T-helper 2 cell treated with Interferon-gamma antibody and Interleukin-4, amounts not matched to agents 5 μg/mL and 100 μg/mL, for 36 hours (primary cell): ENCODE results near the gene SPIRE2.
A peak's percentile ranks its signal among the peaks of the same experiment; 100 is the strongest.
"Not testable (repeated sequence)": the region's sequence is repeated elsewhere in the genome, so short reads cannot be mapped to it uniquely, and the experiment has no call there.

Source experiments
- DNase-seq: peaks from one replicate; pipeline ENCODE4 v3.0.0; 2021; ENCODE audit warnings: low spot score
- H3K27ac Mint-ChIP-seq: one replicate; pipeline ENCODE4 v1.8.0; 2021; ENCODE audit warnings: mild to moderate bottlenecking, mixed read lengths
- H3K27me3 Mint-ChIP-seq: one replicate; pipeline ENCODE4 v1.8.0; 2021; ENCODE audit warnings: low read depth, mixed read lengths
- H3K36me3 Mint-ChIP-seq: one replicate; pipeline ENCODE4 v1.8.0; 2021; ENCODE audit warnings: low read depth, mixed read lengths
- H3K4me1 Mint-ChIP-seq: one replicate; pipeline ENCODE4 v1.8.0; 2021; ENCODE audit warnings: low read depth, mixed read lengths
- H3K4me3 Mint-ChIP-seq: one replicate; pipeline ENCODE4 v1.8.0; 2022; ENCODE audit warnings: mild to moderate bottlenecking, moderate library complexity, mixed read lengths
- H3K9me3 Mint-ChIP-seq: one replicate; pipeline ENCODE4 v1.8.0; 2021; ENCODE audit warnings: mixed read lengths

The SPIRE2 gene

DNA sequence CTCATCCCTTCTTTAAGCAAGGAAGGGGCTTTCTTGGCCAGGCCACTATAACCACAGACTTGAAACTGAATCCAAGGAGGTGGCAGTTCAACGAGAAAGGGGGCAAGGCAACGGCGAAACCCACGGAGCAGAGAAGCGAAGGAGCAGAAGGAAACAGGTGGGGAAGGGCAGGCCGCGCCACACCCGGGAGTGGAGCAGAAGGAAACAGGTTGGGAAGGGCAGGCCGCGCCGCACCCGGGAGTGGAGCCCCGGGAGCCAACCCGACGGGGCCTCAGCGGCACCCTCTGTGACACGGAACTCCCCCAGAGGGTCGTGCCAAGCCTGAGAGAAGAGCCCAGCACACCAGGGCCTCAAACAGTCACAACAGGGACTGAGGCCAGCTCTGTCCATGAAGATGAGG lies 32.2 kb upstream of the SPIRE2 start:
- Mint-ChIP-seq H3K4me3 (no peak overlapping the region), H3K9me3 (no peaks in the 10 kb centered on the region), H3K27me3 (no peaks in the 10 kb centered on the region), H3K27ac (no peak overlapping the region), H3K36me3 (peaks cover 54% of the 10 kb centered on the region), H3K4me1 (no peaks in the 10 kb centered on the region)
- no peak for DNase-seq

DNA sequence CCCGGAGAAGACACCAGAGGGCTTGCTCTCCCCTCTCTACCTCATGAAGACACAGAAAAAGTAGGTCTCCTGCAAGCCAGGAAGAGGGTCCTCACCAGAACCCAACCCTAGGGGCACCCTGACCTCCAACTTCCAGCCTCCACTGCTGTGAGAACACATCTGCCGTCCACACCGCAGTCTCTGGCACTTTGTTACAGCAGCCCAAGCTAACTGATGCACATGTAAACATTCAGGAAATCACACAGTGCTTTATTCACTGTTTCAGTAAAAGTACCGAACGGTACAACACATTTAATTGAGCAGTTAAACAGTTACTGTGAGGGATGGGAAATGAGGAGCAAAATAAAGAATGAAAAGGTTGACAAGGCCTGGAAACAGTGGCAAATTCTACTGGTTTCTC lies 30.1 kb upstream of the SPIRE2 start:
- DNase-seq: no peak
- no peaks in the 10 kb centered on the region for H3K4me1 Mint-ChIP-seq
- H3K36me3 Mint-ChIP-seq: peaks cover 44% of the 10 kb centered on the region
- H3K27me3 Mint-ChIP-seq: no peaks in the 10 kb centered on the region
- H3K4me3 Mint-ChIP-seq: no peak overlapping the region
- H3K9me3 Mint-ChIP-seq: no peaks in the 10 kb centered on the region
- no peak overlapping the region for H3K27ac Mint-ChIP-seq

DNA sequence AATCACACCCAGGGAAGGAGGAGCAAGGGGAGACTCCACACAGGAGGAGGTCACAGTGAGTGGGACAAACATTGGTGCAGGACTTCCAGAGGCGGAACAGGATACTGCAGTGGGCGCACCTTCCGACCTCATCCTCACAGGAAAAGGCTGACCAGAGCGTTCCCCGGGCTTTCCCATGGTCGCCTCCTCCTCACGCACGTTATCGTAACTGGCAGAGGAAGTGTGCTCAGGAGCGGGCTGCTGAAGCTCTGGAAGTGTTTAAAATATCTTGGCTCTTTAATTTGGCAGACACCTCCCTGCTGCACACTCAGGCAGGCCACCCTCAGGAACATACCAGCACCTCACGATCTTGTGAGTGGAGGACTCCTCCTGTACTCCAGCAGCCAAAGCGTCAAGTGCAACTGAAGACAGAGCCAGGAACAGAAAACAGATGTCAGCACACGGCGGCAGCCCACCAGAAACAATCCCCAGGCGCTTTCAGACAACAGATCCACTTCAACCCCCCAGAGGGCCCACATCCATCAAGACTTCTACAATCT lies 29.4 kb upstream of the SPIRE2 start:
- no peaks in the 10 kb centered on the region for H3K27me3 Mint-ChIP-seq
- DNase-seq: no peak
- H3K36me3 Mint-ChIP-seq: peaks cover 45% of the 10 kb centered on the region
- H3K9me3 Mint-ChIP-seq: no peaks in the 10 kb centered on the region
- no peak overlapping the region for H3K4me3 Mint-ChIP-seq
- no peak overlapping the region for H3K27ac Mint-ChIP-seq
- no peaks in the 10 kb centered on the region for H3K4me1 Mint-ChIP-seq

DNA sequence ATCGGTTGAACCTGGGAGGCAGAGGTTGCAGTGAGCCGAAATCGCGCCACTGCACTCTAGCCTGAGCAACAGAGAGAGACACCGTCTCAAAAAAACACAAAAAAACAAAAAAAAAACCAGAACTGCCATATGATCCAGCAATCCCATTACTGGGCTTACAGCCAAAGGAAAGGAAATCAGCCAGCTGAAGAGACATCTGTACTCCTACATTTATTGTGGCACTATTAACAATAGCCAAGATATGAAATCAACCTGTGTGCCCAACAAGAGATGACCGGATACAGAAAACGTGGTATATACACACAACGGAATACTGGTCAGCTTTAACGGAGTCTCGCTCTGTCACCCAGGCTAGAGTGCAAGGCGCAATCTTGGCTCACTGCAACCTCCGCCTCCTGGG lies 26.5 kb upstream of the SPIRE2 start:
- peaks cover 42% of the 10 kb centered on the region for H3K36me3 Mint-ChIP-seq
- H3K4me1 Mint-ChIP-seq: no peaks in the 10 kb centered on the region
- no peak overlapping the region for H3K4me3 Mint-ChIP-seq
- DNase-seq: no peak
- H3K27me3 Mint-ChIP-seq: no peaks in the 10 kb centered on the region
- H3K27ac Mint-ChIP-seq: no peak overlapping the region
- no peaks in the 10 kb centered on the region for H3K9me3 Mint-ChIP-seq

DNA sequence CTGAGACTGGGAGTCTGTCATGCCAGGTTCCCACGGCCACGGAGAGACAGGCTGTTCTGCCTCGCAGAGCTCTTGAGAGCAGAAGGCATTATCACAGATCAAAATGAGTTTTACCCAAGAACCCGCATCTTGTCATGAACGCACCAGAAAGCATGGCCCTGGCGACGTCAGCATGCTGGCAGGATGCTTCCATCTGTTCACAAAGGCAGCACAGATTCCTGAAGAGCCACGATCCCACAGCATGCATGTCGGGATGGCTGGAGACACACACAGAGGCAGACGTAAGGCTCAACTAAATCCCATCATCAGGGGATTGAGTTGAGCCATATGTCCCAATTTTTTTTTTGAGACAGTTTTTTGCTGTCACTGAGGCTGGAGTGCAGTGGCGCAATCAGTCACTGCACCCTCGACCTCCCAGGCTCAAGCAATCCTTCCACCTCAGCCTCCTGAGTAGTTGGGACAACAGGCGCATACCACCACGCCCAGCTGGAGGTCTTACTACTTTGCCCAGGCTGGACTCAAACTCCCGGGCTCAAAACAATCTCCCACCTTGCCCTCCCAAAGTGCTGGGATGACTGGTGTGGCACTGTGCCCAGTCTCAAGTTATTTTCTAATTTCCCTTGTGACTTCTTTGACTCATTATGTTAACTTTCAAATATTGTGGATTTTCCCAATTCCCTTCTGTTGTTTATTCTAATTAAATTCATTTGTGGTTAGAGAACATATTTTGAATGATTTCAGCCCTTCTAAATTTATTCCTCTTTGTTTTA lies 23.0 kb upstream of the SPIRE2 start:
- no peak for DNase-seq
- Mint-ChIP-seq H3K4me3 (no peak overlapping the region), H3K4me1 (no peaks in the 10 kb centered on the region), H3K9me3 (no peaks in the 10 kb centered on the region), H3K36me3 (peaks cover 35% of the 10 kb centered on the region), H3K27ac (no peak overlapping the region), H3K27me3 (no peaks in the 10 kb centered on the region)

DNA sequence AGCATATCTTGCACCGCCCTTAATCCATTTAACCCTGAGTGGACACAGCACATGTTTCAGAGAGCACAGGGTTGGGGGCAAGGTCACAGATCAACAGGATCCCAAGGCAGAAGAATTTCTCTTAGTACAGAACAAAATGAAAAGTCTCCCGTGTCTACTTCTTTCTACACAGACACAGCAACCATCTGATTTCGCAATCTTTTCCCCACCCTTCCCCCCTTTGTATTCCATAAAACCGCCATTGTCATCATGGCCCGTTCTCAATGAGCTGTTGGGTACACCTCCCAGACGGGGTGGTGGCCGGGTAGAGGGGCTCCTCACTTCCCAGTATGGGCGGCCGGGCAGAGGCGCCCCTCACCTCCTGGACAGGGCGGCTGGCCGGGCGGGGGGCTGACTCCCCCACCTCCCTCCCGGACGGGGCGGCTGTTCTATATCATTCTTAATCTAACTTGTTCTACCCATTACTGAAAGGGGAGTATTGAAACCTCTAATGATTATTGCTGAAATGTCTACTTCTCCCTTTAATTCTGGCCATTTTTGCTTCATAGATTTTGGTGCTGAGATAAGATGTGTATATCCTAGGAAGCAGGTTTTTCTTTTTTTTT lies 21.6 kb upstream of the SPIRE2 start:
- not testable (repeated sequence) for H3K4me3 Mint-ChIP-seq, H3K27ac Mint-ChIP-seq, H3K4me1 Mint-ChIP-seq, H3K9me3 Mint-ChIP-seq, DNase-seq, H3K27me3 Mint-ChIP-seq
- peaks cover 40% of the 10 kb centered on the region for H3K36me3 Mint-ChIP-seq

DNA sequence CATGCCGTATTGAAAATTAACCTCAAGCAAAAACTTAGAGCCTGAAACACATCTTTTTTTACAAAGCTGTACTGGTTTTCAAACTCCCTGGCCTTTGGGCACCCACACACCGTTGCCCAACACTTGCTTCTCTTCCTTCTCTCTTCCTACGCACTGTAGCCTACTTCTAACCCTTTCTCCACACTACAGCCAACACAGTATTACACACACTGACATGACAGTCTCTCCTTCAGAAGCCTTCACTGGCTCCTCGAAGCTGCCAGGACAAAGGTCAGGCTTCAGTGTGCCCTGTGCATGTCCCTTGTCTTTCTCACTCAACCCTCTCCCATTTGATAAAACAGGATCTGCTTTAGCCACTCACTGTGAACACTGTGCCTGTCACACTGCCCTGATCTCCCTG lies 19.8 kb upstream of the SPIRE2 start:
- DNase-seq: no peak
- Mint-ChIP-seq H3K27ac (no peak overlapping the region), H3K36me3 (peaks cover 30% of the 10 kb centered on the region), H3K4me1 (peaks cover 2% of the 10 kb centered on the region), H3K9me3 (no peaks in the 10 kb centered on the region), H3K4me3 (no peak overlapping the region), H3K27me3 (no peaks in the 10 kb centered on the region)

DNA sequence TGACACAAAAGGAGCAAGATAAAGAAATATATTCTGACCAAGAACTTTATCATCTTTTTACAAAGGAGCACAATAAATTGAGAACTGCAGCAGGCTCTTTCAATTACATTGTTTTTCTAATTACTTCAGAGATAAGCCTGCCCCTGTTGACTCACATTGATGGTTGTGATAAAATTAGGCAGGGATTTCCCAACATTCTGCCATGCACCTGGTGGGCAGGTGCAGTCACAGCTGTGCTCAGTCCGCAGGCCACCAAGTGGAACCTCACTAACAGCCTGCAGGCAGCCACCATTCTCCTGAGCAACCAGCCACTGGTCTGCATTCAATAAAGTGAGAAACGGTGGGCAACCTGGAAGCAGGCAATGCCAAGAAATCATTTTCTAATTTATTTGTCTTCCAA lies 17.0 kb upstream of the SPIRE2 start:
- Mint-ChIP-seq H3K4me1 (peaks cover 12% of the 10 kb centered on the region), H3K27ac (no peak overlapping the region), H3K4me3 (no peak overlapping the region), H3K9me3 (no peaks in the 10 kb centered on the region), H3K27me3 (no peaks in the 10 kb centered on the region), H3K36me3 (peaks cover 33% of the 10 kb centered on the region)
- no peak for DNase-seq

DNA sequence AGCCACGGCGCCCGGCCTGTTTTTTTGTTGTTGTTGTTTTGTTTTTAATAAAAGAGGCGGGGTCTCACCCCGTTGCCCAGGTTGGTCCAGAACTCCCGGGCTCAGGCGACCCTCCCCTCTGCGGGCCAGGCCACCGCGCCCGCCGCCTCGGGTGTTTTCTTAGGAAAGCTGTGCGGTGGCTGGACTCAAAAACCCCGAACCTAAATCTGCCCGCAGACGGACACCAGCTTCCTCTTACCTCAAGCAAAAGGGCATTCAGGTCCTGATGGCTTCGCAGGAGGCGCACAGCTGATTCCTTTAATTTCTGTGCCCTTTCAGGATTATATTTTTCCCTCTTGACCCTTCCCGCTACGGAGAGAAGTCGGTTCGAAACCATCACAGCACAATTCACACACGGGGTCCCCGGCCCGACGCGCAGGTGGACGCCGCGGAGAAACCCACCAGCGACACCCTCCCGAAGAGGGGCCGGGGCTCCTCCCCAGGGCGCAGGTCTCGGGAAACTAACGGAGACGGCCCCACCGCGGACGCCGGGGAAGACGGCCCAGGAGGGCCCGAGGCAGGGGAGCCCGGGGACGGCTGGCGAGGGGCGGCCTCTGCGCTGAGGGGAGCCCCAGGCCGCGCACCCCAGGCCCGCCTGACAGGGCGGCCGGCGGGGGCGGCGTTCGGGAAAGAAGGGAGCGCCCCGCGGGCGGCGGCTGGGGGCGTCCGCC lies 12.5 kb upstream of the SPIRE2 start:
- H3K9me3 Mint-ChIP-seq: no peaks in the 10 kb centered on the region
- H3K4me1 Mint-ChIP-seq: peaks cover 23% of the 10 kb centered on the region
- no peaks in the 10 kb centered on the region for H3K27me3 Mint-ChIP-seq
- H3K36me3 Mint-ChIP-seq: peaks cover 13% of the 10 kb centered on the region
- H3K4me3 Mint-ChIP-seq: peak overlapping the region; percentile 77
- peak overlapping the region; percentile 32 for H3K27ac Mint-ChIP-seq
- DNase-seq: no peak

DNA sequence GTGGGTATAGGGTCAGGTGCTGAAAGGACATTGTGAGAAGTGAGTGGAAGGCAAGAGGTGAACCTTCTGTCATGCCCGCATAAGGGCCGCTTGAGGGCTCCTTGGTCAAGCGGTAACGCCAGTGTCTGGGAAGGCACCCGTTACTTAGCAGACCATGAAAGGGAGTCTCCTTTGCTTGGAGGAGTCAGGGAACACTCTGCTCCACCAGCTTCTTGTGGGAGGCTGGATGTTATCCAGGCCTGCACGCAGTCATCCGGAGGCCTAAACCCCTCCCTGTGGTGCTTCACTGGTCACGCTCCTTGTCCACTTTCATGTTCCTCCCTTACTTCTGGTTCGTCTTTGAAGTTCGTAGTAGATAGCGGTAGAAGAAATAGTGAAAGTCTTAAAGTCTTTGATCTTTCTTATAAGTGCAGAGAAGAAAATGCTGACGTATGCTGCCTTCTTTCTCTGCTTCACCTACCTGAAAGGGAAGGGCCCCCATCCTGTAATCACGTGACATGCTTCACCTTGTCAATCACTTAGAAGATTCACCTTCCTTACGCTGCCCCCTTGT lies 9.3 kb upstream of the SPIRE2 start:
- H3K36me3 Mint-ChIP-seq, H3K4me3 Mint-ChIP-seq, DNase-seq, H3K9me3 Mint-ChIP-seq, H3K27me3 Mint-ChIP-seq, H3K27ac Mint-ChIP-seq: not testable (repeated sequence)
- H3K4me1 Mint-ChIP-seq: peaks cover 17% of the 10 kb centered on the region

DNA sequence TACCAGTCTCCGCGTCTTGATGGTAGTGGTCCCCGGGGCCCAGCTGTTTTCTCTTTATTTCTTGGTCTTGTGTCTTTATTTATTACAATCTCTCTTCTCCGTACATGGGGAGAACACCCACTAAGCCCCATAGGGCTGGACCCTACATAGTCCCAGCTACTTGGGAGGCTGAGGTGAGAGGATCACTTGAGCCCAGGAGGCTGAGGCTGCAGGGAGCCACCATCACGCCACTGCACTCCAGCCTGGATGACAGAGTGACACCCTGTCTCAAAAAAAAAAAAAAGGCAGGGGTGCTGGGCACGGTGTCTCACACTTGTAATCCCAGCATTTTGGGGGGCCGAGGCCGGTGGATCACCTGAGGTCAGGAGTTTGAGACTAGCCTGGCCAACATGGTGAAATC lies 8.8 kb upstream of the SPIRE2 start:
- not testable (repeated sequence) for DNase-seq, H3K27me3 Mint-ChIP-seq, H3K36me3 Mint-ChIP-seq, H3K27ac Mint-ChIP-seq, H3K9me3 Mint-ChIP-seq, H3K4me3 Mint-ChIP-seq
- H3K4me1 Mint-ChIP-seq: peaks cover 12% of the 10 kb centered on the region

DNA sequence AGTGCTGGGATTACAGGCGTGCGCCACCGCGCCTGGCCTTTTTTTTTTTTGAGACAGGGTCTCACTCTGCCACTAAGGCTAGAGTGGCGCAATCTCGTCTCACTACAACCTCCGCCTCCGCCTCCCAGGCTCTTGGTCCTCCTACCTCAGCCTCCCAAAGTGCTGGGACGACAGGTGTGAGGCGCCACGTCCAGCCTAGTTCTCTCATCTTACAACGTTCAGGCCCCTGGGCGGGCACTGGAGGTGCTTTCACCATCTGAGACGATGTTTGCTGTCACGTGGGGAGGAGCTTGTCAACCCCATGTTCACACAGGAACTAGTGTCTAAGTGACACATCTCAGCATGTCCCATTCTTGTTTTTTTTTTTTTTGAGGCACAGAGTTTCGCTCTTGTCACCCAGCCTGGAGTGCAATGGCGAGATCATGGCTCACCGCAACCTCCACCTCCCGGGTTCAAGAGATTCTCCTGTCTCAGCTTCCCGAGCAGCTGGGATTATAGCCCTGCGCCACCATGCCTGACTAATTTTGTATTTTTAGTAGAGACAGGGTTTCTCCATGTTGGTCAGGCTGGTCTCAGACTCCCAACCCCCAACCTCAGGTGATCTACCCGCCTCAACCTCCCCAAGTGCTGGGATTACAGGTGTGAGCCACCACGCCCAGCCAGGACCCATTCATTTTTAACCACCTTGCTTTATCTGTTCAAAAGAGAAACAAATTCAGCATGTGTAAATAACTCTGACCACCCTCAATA lies 6.7 kb upstream of the SPIRE2 start:
- no peaks in the 10 kb centered on the region for H3K36me3 Mint-ChIP-seq
- peaks cover 5% of the 10 kb centered on the region for H3K27me3 Mint-ChIP-seq
- H3K4me3 Mint-ChIP-seq: no peak overlapping the region
- H3K27ac Mint-ChIP-seq: no peak overlapping the region
- no peak for DNase-seq
- H3K9me3 Mint-ChIP-seq: no peaks in the 10 kb centered on the region
- peaks cover 11% of the 10 kb centered on the region for H3K4me1 Mint-ChIP-seq

DNA sequence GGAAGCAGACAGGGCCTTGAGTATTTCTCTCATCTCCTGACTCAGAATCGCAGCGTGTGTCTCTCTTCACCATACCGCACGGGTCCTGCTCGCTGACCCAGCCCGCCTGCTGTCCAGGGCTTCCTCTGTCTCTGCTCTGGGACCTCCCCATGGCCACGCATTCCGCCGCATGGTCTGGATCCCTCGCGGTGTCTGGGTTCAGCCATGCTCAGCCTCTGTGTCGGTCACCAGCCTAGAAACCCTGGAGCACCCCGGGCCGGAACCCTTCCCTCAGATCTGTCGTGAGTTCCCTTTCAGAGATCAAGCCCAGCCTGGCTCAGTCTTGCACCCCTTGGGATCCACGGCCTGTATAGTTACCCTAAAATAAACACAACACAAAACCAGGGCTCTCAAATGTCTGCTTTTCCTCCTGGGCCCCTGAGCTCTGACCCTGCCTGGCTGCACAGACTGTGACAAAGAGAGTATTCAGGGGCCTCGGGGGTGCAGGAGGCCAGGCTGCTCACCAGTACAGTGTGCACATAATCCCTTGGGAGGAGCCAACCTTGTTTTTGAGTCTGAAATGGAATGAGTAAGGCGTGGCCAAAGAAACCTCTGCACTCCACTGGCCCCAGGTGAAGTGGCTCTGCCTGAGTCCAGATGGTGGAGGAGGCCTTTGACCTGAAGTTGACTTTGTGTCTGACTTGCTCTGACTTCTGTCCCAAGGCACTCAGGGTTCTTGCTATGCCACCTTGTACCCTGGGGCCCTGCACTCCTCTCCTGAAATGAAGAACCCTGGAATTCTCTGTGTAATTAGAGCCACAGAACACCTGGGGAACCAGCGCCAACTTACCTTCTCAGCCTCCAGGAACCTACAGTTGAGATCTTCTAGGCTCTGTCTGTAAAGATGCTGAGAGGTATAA lies 5.8 kb upstream of the SPIRE2 start:
- H3K36me3 Mint-ChIP-seq: no peaks in the 10 kb centered on the region
- H3K9me3 Mint-ChIP-seq: no peaks in the 10 kb centered on the region
- no peak overlapping the region for H3K4me3 Mint-ChIP-seq
- DNase-seq: no peak
- no peak overlapping the region for H3K27ac Mint-ChIP-seq
- H3K4me1 Mint-ChIP-seq: peaks cover 9% of the 10 kb centered on the region
- H3K27me3 Mint-ChIP-seq: peaks cover 12% of the 10 kb centered on the region
